CD1c-positive myeloid dendritic cell (primary cell): ENCODE measurements around the gene MSX2.
"Not testable (repeated sequence)": the region's sequence is repeated elsewhere in the genome, so short reads cannot be mapped to it uniquely, and the experiment has no call there.

Source experiments
- DNase-seq: peaks from one replicate; pipeline ENCODE4 v3.0.0-alpha.2; 2016; ENCODE audit errors: extremely low spot score

The MSX2 gene

GRCh38 chr5:174733091-174733690, 8.8 kb downstream of the MSX2 start:
- DNase-seq, result no peak

GRCh38 chr5:174733836-174734235, 9.5 kb downstream of the MSX2 start:
- DNase-seq, result no peak

- DNase-seq, result no peak
Observed at GRCh38 chr5:174734571-174735497, 10.5 kb downstream of the MSX2 start.

- no peak for DNase-seq
Observed at GRCh38 chr5:174735498-174736330, 11.3 kb downstream of the MSX2 start.

- no peak for DNase-seq
Observed at GRCh38 chr5:174736331-174736721, 11.9 kb downstream of the MSX2 start.

- no peak for DNase-seq
Observed at GRCh38 chr5:174736777-174737176, 12.4 kb downstream of the MSX2 start.

- no peak for DNase-seq
Observed at GRCh38 chr5:174737330-174737729, 12.9 kb downstream of the MSX2 start.

- DNase-seq, result no peak
Observed at GRCh38 chr5:174741352-174741751, 17.0 kb downstream of the MSX2 start.

GRCh38 chr5:174744896-174745295, 20.5 kb downstream of the MSX2 start:
- DNase-seq, result no peak

GRCh38 chr5:174745590-174746103, 21.3 kb downstream of the MSX2 start:
- no peak for DNase-seq

GRCh38 chr5:174750711-174751110, 26.3 kb downstream of the MSX2 start:
- no peak for DNase-seq

GRCh38 chr5:174751154-174752000, 27.0 kb downstream of the MSX2 start:
- no peak for DNase-seq

- no peak for DNase-seq
Observed at GRCh38 chr5:174752121-174752520, 27.7 kb downstream of the MSX2 start.

- no peak for DNase-seq
Observed at GRCh38 chr5:174755106-174755505, 30.7 kb downstream of the MSX2 start.

GRCh38 chr5:174759091-174759490, 34.7 kb downstream of the MSX2 start:
- DNase-seq, result no peak

GRCh38 chr5:174760721-174761120, 36.3 kb downstream of the MSX2 start:
- DNase-seq, result no peak

GRCh38 chr5:174761341-174761740, 37.0 kb downstream of the MSX2 start:
- not testable (repeated sequence) for DNase-seq

GRCh38 chr5:174764309-174764708, 39.9 kb downstream of the MSX2 start:
- DNase-seq, result no peak

GRCh38 chr5:174765540-174765939, 41.2 kb downstream of the MSX2 start:
- no peak for DNase-seq

GRCh38 chr5:174767670-174768069, 43.3 kb downstream of the MSX2 start:
- DNase-seq, result no peak

GRCh38 chr5:174769005-174769404, 44.6 kb downstream of the MSX2 start:
- no peak for DNase-seq
